Measurements from ENCODE around the gene PF4V1.
"Not testable (repeated sequence)": the region's sequence is repeated elsewhere in the genome, so short reads cannot be mapped to it uniquely, and the experiment has no call there.

Gene PF4V1

DNA sequence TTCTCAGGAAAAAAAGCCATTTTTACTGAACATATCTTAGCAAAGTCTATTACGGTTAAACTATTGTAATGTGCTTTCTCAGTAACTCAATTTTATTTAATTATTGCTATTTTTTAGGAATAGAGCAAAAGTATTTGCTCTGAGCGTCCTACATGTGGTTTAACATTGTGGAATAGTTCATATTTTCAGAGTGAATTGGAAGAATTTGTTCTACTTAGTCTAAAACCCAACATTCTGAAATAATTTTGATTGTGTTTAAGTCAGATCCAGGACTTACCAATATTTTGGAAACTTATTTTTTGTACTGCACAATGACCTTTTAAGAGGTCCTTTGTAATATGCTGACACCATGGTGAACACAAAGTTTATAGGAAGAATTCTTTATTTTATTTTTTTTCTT lies 43.3 kb downstream of the PF4V1 start:
- H3K36me3 ChIP-seq (ENCODE audit: control insufficient read depth, insufficient read depth, low read length, severe bottlenecking) = no peaks in the 10 kb centered on the region
- no peaks in the 10 kb centered on the region for H3K27me3 ChIP-seq (replicated peaks; ENCODE audit: control insufficient read depth, insufficient read depth, low read length)
- peaks cover 56% of the 10 kb centered on the region for H3K4me1 ChIP-seq (ENCODE audit: control insufficient read depth, insufficient read depth, low read length)
- no peak overlapping the region for H3K4me3 ChIP-seq (ENCODE audit: low read length)
- no peaks in the 10 kb centered on the region for H3K9me3 ChIP-seq (ENCODE audit: control insufficient read depth, low read length)
- DNase-seq (ENCODE audit: low read depth) = no peak
- H3K9ac ChIP-seq (ENCODE audit: low read length) = no peak overlapping the region

DNA sequence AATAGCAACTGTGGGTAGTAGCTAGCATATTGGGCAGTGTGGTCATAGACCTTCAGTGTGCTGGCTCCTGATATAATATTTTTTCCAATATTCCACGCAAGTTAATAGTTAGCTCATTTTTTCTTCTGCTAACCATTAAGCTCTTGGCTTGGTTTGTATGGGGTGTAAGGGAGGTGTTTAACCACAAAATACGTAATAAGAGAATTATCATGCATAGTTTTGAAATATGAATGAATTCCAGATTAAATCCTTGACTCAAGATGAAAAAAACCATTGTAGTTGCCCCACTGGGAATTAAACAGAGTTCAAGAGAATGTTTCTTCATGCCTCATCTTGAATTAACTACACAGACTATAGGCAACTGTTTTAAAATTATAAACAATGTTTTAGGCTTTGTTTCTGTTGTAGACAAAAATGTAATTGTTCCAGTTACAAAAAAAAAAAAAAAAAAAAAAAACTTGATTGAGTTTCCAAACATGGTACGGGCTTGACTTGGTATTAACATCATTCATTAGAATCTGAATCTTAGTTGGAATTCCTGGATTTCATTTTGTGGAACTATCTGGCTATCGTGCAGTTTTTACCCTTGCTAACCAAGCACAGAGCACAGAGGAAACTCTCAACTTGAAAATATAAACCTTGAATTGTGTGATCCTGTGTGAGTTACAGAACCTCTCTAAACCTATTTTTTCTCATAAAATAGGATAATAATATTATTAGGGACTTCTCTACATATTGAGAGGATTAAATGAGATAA lies 44.5 kb downstream of the PF4V1 start:
- Histone ChIP-seq H3K9ac (ENCODE audit: low read length) (no peak overlapping the region), H3K4me3 (ENCODE audit: low read length) (no peak overlapping the region), H3K36me3 (ENCODE audit: control insufficient read depth, insufficient read depth, low read length, severe bottlenecking) (no peaks in the 10 kb centered on the region), H3K27me3 (replicated peaks; ENCODE audit: control insufficient read depth, insufficient read depth, low read length) (no peaks in the 10 kb centered on the region), H3K9me3 (ENCODE audit: control insufficient read depth, low read length) (no peaks in the 10 kb centered on the region), H3K4me1 (ENCODE audit: control insufficient read depth, insufficient read depth, low read length) (peaks cover 58% of the 10 kb centered on the region)
- DNase-seq (ENCODE audit: low read depth) = peak; percentile 86

DNA sequence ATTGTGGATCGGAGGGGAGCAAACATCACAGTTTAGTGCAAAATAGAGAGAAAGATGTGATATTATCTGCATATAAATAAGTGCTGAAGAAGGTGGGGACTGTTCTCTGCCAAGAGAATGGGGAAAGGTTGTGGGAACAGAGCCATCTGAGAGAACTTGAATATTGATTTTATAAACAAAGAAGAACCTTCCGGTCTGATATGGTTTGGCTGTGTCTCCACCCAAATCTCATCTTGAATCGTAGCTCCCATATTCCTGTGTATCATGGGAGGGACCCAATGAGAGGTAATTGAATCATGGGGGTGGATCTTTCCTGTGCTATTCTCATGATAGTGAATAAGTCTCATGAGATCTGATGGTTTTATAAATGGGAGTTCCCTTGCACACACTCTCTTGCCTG lies 46.2 kb downstream of the PF4V1 start:
- H3K9ac ChIP-seq (ENCODE audit: low read length); H3K4me3 ChIP-seq (ENCODE audit: low read length); H3K36me3 ChIP-seq (ENCODE audit: control insufficient read depth, insufficient read depth, low read length, severe bottlenecking); H3K9me3 ChIP-seq (ENCODE audit: control insufficient read depth, low read length); H3K27me3 ChIP-seq (replicated peaks; ENCODE audit: control insufficient read depth, insufficient read depth, low read length); DNase-seq (ENCODE audit: low read depth): not testable (repeated sequence)
- peaks cover 60% of the 10 kb centered on the region for H3K4me1 ChIP-seq (ENCODE audit: control insufficient read depth, insufficient read depth, low read length)

DNA sequence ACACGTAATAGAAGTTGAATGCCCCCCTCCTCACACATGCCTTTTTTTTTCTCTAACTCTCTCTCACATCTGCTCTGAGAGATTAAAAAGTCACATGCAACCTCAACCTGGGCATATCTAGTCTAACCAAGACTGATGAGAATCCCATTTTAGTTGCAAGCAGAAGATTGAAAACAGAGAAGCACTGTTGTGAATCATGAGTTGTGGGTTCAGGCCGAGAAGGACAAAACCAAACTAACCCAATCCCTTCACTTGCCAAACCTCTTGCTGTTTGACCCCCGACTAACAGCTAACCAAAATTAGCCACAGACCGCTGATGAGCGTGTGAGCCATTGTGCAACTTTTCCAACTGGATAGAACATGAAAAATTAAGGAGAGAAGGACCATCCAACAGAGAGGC lies 47.9 kb downstream of the PF4V1 start:
- Histone ChIP-seq H3K36me3 (ENCODE audit: control insufficient read depth, insufficient read depth, low read length, severe bottlenecking) (no peaks in the 10 kb centered on the region), H3K4me3 (ENCODE audit: low read length) (no peak overlapping the region), H3K27me3 (replicated peaks; ENCODE audit: control insufficient read depth, insufficient read depth, low read length) (no peaks in the 10 kb centered on the region), H3K9me3 (ENCODE audit: control insufficient read depth, low read length) (no peaks in the 10 kb centered on the region), H3K4me1 (ENCODE audit: control insufficient read depth, insufficient read depth, low read length) (peaks cover 45% of the 10 kb centered on the region), H3K9ac (ENCODE audit: low read length) (no peak overlapping the region)
- no peak for DNase-seq (ENCODE audit: low read depth)

DNA sequence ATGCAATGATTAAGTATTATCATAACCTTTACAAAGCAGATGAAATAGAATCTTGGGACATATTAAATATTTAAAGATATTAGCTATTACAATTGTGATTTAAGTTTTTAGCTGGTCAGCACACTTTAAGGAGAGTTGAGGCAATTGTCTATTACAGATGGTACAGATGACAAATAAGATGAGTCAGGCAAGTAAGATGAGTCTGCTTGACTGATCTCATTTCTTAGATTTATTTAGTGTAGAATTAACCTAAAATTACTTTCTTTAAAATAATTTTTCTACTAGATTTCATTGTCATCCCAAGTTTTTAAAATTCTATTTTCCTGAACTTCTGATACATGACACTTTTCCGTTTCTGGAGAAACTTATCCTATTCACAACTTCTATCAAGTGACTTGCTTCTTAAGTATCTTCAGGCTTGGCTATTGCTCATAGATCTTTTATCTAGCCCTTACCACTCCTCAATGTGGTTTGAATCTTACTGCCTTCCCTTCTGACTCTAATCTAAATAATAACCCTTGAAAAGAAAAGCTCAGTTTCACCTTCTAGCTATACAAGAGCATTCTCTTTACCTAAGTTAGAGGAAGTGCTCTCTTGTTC lies 49.0 kb downstream of the PF4V1 start:
- no peaks in the 10 kb centered on the region for H3K27me3 ChIP-seq (replicated peaks; ENCODE audit: control insufficient read depth, insufficient read depth, low read length)
- no peaks in the 10 kb centered on the region for H3K36me3 ChIP-seq (ENCODE audit: control insufficient read depth, insufficient read depth, low read length, severe bottlenecking)
- DNase-seq (ENCODE audit: low read depth) = no peak
- no peaks in the 10 kb centered on the region for H3K9me3 ChIP-seq (ENCODE audit: control insufficient read depth, low read length)
- H3K4me3 ChIP-seq (ENCODE audit: low read length) = no peak overlapping the region
- peaks cover 34% of the 10 kb centered on the region for H3K4me1 ChIP-seq (ENCODE audit: control insufficient read depth, insufficient read depth, low read length)
- no peak overlapping the region for H3K9ac ChIP-seq (ENCODE audit: low read length)

DNA sequence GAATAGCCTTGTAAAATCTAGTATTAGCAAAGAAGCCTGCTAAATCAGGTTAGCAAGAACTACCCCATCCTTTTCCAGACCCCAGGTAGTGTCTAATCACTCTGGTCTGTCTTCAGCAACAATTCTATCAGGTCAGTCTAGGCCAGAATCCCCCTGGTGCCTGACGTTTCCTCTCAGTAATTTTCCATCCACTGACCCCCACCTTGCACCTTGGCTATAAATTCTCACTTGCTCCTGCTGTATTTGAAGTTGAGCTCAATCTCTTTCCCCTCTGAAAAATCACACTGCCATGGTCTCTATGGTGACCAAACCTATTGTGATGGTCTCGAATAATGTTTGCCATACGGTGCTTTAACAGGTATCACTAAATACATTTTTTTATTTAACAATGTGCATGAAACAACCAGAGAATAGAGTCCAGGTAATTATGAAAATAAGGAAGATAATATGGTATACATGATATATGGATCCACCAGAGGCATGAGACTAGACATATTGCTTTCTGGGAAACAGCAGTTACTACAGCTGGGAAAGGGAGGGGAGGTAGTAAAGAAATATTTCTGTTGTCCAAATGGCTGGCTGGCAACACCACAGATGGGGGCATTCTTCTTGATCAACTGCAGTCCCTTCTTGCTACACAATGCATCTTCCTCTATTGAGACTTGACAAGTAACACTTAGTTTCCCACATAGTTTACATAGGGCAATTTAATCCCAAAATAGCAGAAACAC lies 49.9 kb downstream of the PF4V1 start:
- no peak overlapping the region for H3K4me3 ChIP-seq (ENCODE audit: low read length)
- no peaks in the 10 kb centered on the region for H3K27me3 ChIP-seq (replicated peaks; ENCODE audit: control insufficient read depth, insufficient read depth, low read length)
- no peaks in the 10 kb centered on the region for H3K9me3 ChIP-seq (ENCODE audit: control insufficient read depth, low read length)
- peaks cover 26% of the 10 kb centered on the region for H3K4me1 ChIP-seq (ENCODE audit: control insufficient read depth, insufficient read depth, low read length)
- DNase-seq (ENCODE audit: low read depth) = no peak
- no peaks in the 10 kb centered on the region for H3K36me3 ChIP-seq (ENCODE audit: control insufficient read depth, insufficient read depth, low read length, severe bottlenecking)
- H3K9ac ChIP-seq (ENCODE audit: low read length) = no peak overlapping the region
